Neural progenitor cell (in vitro differentiated cells): ENCODE results near the gene MROH8. TPM values are rescaled to one million over a fixed set of nuclear protein-coding genes. Genes with fewer than 3 reads are reported as not detected.
A peak's percentile ranks its signal among the peaks of the same experiment; 100 is the strongest.

Experiments
- DNase-seq: peaks from one replicate; pipeline ENCODE4 v3.0.0-alpha.2; 2016; ENCODE audit warnings: low spot score
- H2AFZ ChIP-seq: fragments of 200-600 bp; sonication (generic); replicated peaks from 2 replicates; pipeline ENCODE4 v1.6.1; 2016; ENCODE audit warnings: antibody characterized with exemption
- H3F3A ChIP-seq: fragments of 200-600 bp; sonication (generic); 2 replicates; pipeline ENCODE4 v1.6.1; 2016; ENCODE audit warnings: antibody characterized with exemption, low read depth
- H3K27ac ChIP-seq: fragments of 200-600 bp; sonication (generic); 2 replicates; pipeline ENCODE4 v1.5.1; 2016; ENCODE audit warnings: mild to moderate bottlenecking
- H3K27me3 ChIP-seq: fragments of 200-600 bp; sonication (generic); 2 replicates; pipeline ENCODE4 v1.6.1; 2016; ENCODE audit warnings: mild to moderate bottlenecking, moderate library complexity
- H3K36me3 ChIP-seq: fragments of 200-600 bp; sonication (generic); 2 replicates; pipeline ENCODE4 v1.5.1; 2016
- H3K4me1 ChIP-seq: fragments of 200-600 bp; sonication (generic); 2 replicates; pipeline ENCODE4 v1.6.1; 2016; ENCODE audit warnings: mixed run types
- H3K4me2 ChIP-seq: fragments of 200-600 bp; sonication (generic); 2 replicates; pipeline ENCODE4 v1.6.1; 2016
- H3K4me3 ChIP-seq: fragments of 200-600 bp; sonication (generic); 2 replicates; pipeline ENCODE4 v1.5.1; 2016
- H3K79me2 ChIP-seq: fragments of 200-600 bp; sonication (generic); 2 replicates; pipeline ENCODE4 v1.6.1; 2016; ENCODE audit warnings: low read depth
- H3K9ac ChIP-seq: fragments of 200-600 bp; sonication (generic); 2 replicates; pipeline ENCODE4 v1.6.1; 2016
- H3K9me3 ChIP-seq: fragments of 200-600 bp; sonication (generic); 2 replicates; pipeline ENCODE4 v1.5.1; 2016; ENCODE audit warnings: low read depth
- H4K20me1 ChIP-seq: fragments of 200-600 bp; sonication (generic); 2 replicates; pipeline ENCODE4 v1.6.1; 2016; ENCODE audit warnings: low read depth
- H3K27ac Mint-ChIP-seq: 3 replicates; pipeline ENCODE4 v1.8.0; 2021; ENCODE audit warnings: mixed read lengths
- H3K27me3 Mint-ChIP-seq: 2 replicates; pipeline ENCODE4 v1.8.0; 2022; ENCODE audit warnings: low read depth, mild to moderate bottlenecking, inconsistent platforms, moderate library complexity, mixed read lengths; ENCODE audit not compliant: insufficient read depth
- H3K36me3 Mint-ChIP-seq: 3 replicates; pipeline ENCODE4 v1.8.0; 2021; ENCODE audit warnings: mixed read lengths
- H3K4me1 Mint-ChIP-seq: 3 replicates; pipeline ENCODE4 v1.8.0; 2021; ENCODE audit warnings: mixed read lengths
- H3K4me3 Mint-ChIP-seq: 3 replicates; pipeline ENCODE4 v1.8.0; 2021; ENCODE audit warnings: mild to moderate bottlenecking, moderate library complexity, mixed read lengths
- H3K9me3 Mint-ChIP-seq: 3 replicates; pipeline ENCODE4 v1.8.0; 2020; ENCODE audit warnings: mixed read lengths
- CTCF ChIP-seq: fragments of 200-600 bp; sonication (generic); IDR thresholded peaks from 2 replicates; pipeline ENCODE4 v1.5.1; 2017; ENCODE audit warnings: antibody characterized with exemption, mild to moderate bottlenecking
- EZH2 ChIP-seq: fragments of 200-600 bp; sonication (generic); IDR thresholded peaks from 2 replicates; pipeline ENCODE4 v1.6.1; 2017; ENCODE audit warnings: antibody characterized with exemption, mild to moderate bottlenecking, moderate library complexity
- EZH2phosphoT487 ChIP-seq: fragments of 200-600 bp; sonication (generic); IDR thresholded peaks from 2 replicates; pipeline ENCODE4 v1.6.1; 2017; ENCODE audit warnings: antibody characterized with exemption
- total RNA-seq: library from RNA; depleted of rRNA; stranded (reverse); fragments of >200 nt; gene quantifications from 2 replicates; pipeline ENCODE4 v1.2.3, GENCODE V29; 2015; ENCODE audit warnings: low replicate concordance

MROH8 gene
- total RNA-seq, 1 donor from 2014 or later = 3.5 TPM

- Histone ChIP-seq H3K4me3 (peak overlapping the region; percentile 78), H2AFZ (peak overlapping the region; percentile 100), H4K20me1 (no peaks in the 10 kb centered on the region), H3F3A (peaks cover 8% of the 10 kb centered on the region), H3K9me3 (no peaks in the 10 kb centered on the region), H3K27ac (no peak overlapping the region), H3K27me3 (no peaks in the 10 kb centered on the region), H3K36me3 (no peaks in the 10 kb centered on the region), H3K9ac (peak overlapping the region; percentile 99), H3K4me2 (peak overlapping the region; percentile 82), H3K79me2 (peaks cover 51% of the 10 kb centered on the region), H3K4me1 (peaks cover 15% of the 10 kb centered on the region)
- Mint-ChIP-seq H3K4me1 (peaks cover 26% of the 10 kb centered on the region), H3K27me3 (peaks cover 5% of the 10 kb centered on the region), H3K9me3 (no peaks in the 10 kb centered on the region), H3K27ac (peak overlapping the region; percentile 72), H3K4me3 (peak overlapping the region; percentile 90), H3K36me3 (peaks cover 16% of the 10 kb centered on the region)
- peak; percentile 24 for DNase-seq
- no peak for TF ChIP-seq EZH2phosphoT487
- no peak for TF ChIP-seq EZH2
- no peak for TF ChIP-seq CTCF
Observed at GRCh38 chr20:37095108-37095598, 84.2 kb downstream of the MROH8 start.

DNA sequence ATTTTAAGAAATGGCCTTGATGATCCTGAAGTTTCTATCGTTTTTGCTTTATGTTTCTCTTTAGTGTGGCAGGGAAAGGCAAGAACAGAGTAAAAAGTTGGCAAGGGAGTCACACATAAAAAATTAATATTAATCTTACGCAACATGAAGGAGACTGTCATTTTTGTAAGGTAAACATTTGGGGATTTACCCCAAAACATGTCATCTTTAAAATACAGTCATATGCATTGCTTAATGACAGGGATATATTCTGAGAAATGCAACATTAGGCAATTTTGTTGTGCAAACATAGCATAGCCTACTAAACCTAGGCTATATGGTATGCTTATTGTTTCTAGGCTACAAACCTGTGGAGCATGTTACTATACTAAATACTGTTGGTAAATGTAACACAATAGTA is 88.9 kb downstream of the MROH8 start:
- H3K9ac ChIP-seq = no peak overlapping the region
- peaks cover 5% of the 10 kb centered on the region for H3K36me3 ChIP-seq
- peaks cover 65% of the 10 kb centered on the region for H3K79me2 ChIP-seq
- H3K9me3 ChIP-seq = no peaks in the 10 kb centered on the region
- TF ChIP-seq EZH2phosphoT487 = no peak
- no peak for TF ChIP-seq EZH2
- TF ChIP-seq CTCF = no peak
- DNase-seq = no peak
- Mint-ChIP-seq H3K27me3 (peaks cover 2% of the 10 kb centered on the region), H3K27ac (no peak overlapping the region), H3K4me1 (peaks cover 15% of the 10 kb centered on the region), H3K36me3 (peaks cover 27% of the 10 kb centered on the region), H3K9me3 (no peaks in the 10 kb centered on the region), H3K4me3 (no peak overlapping the region)
- H3K27ac ChIP-seq = no peak overlapping the region
- H3K4me1 ChIP-seq = peaks cover 8% of the 10 kb centered on the region
- no peaks in the 10 kb centered on the region for H3K27me3 ChIP-seq
- no peak overlapping the region for H2AFZ ChIP-seq
- H4K20me1 ChIP-seq = no peaks in the 10 kb centered on the region
- no peaks in the 10 kb centered on the region for H3F3A ChIP-seq
- H3K4me2 ChIP-seq = no peak overlapping the region
- no peak overlapping the region for H3K4me3 ChIP-seq

- Histone ChIP-seq H3K4me2 (no peak overlapping the region), H4K20me1 (no peaks in the 10 kb centered on the region), H3K79me2 (peaks cover 21% of the 10 kb centered on the region), H3K4me3 (no peak overlapping the region), H3K27ac (no peak overlapping the region), H3K36me3 (peaks cover 5% of the 10 kb centered on the region), H3K9ac (no peak overlapping the region), H3K27me3 (no peaks in the 10 kb centered on the region), H2AFZ (no peak overlapping the region), H3K4me1 (no peaks in the 10 kb centered on the region), H3K9me3 (no peaks in the 10 kb centered on the region), H3F3A (no peaks in the 10 kb centered on the region)
- H3K27me3 Mint-ChIP-seq = no peaks in the 10 kb centered on the region
- H3K9me3 Mint-ChIP-seq = no peaks in the 10 kb centered on the region
- DNase-seq = peak; percentile 3
- TF ChIP-seq EZH2phosphoT487 (no peak), CTCF (peak; percentile 48)
- H3K27ac Mint-ChIP-seq = no peak overlapping the region
- H3K4me3 Mint-ChIP-seq = no peak overlapping the region
- peaks cover 40% of the 10 kb centered on the region for H3K36me3 Mint-ChIP-seq
- no peaks in the 10 kb centered on the region for H3K4me1 Mint-ChIP-seq
Observed at GRCh38 chr20:37081717-37082289, 97.5 kb downstream of the MROH8 start.
